Measurements from ENCODE around the gene SLC16A14.

The SLC16A14 gene

DNA sequence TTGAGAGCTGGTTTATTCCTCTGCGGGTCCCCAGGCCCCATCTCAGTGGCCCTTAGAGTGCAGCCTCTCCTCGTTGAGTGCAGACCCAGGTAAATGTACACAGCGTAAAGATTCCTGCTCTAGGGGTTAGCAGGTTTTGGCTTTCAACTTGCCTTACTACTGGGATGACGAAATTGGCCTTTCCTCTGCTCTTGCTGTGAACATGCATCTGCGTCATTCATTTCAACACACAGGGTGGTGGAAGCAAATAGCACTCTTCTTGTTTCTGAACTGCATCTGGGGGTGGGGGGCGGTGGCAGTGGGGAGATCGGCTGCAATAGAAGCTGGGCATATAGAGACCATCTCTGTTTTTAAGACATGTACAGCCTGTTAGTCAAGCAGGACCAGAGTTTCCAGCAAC lies 16.5 kb upstream of the SLC16A14 start:
- no peaks in the 10 kb centered on the region for H3K36me3 ChIP-seq
- peak overlapping the region; percentile 53 for H3K27ac ChIP-seq
- H3K27me3 ChIP-seq: no peaks in the 10 kb centered on the region
- peaks cover 24 to 32% of the 10 kb centered on the region in 2 experiments for H3K4me1 ChIP-seq (ENCODE audit: control insufficient read depth in 1 of 2, insufficient read depth in 1 of 2, low read depth in 1 of 2, low read length in 1 of 2)
- H3K4me3 ChIP-seq (ENCODE audit: low read depth in 1 of 2, low read length in 1 of 2): peak overlapping the region; percentile 13 to 24
- TF ChIP-seq, protein P1, sequence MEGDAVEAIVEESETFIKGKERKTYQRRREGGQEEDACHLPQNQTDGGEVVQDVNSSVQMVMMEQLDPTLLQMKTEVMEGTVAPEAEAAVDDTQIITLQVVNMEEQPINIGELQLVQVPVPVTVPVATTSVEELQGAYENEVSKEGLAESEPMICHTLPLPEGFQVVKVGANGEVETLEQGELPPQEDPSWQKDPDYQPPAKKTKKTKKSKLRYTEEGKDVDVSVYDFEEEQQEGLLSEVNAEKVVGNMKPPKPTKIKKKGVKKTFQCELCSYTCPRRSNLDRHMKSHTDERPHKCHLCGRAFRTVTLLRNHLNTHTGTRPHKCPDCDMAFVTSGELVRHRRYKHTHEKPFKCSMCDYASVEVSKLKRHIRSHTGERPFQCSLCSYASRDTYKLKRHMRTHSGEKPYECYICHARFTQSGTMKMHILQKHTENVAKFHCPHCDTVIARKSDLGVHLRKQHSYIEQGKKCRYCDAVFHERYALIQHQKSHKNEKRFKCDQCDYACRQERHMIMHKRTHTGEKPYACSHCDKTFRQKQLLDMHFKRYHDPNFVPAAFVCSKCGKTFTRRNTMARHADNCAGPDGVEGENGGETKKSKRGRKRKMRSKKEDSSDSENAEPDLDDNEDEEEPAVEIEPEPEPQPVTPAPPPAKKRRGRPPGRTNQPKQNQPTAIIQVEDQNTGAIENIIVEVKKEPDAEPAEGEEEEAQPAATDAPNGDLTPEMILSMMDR (IDR thresholded peaks at IDR 0.05): no peak
- H3K9me3 ChIP-seq: no peaks in the 10 kb centered on the region

DNA sequence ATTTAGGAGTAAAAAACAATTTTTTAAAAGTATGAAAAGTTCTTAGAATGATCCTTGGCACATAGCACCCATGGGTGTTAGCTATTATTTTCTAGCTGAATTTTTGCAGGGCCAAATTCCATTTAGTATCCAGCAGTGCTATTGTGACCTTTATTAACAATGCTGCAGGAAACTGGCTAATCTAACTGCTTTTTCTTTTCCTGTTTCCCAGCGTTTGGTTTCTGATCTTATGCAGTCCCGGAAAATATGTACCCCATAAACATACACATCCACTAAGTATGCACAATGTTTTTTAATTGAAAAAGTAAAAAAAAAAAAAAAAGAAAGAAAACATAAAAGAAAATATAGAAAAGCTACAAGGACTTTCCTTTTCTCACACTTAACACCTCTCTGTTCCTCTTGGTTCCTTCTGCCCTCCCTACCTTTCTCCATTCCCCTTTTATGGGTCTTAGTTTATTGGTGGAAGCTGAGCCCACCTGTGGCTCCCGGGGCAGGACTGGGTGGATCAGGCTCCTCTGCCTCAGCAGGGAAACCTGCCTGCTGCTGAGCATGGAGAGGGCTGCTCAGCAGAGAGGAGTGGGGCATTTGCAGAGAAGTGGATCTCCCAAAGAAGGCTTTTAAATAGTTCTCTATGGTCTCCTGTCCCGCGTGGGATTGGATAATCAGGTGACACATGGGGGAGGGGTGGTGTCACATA lies 9.3 kb upstream of the SLC16A14 start:
- TF ChIP-seq, protein P1 (IDR thresholded peaks at IDR 0.05): no peak
- Histone ChIP-seq H3K4me3 (ENCODE audit: low read depth in 1 of 2, low read length in 1 of 2) (no peak overlapping the region), H3K9me3 (no peaks in the 10 kb centered on the region), H3K27me3 (no peaks in the 10 kb centered on the region), H3K27ac (no peak overlapping the region), H3K4me1 (ENCODE audit: control insufficient read depth in 1 of 2, insufficient read depth in 1 of 2, low read depth in 1 of 2, low read length in 1 of 2) (peaks cover 17 to 21% of the 10 kb centered on the region in 2 experiments), H3K36me3 (no peaks in the 10 kb centered on the region)

DNA sequence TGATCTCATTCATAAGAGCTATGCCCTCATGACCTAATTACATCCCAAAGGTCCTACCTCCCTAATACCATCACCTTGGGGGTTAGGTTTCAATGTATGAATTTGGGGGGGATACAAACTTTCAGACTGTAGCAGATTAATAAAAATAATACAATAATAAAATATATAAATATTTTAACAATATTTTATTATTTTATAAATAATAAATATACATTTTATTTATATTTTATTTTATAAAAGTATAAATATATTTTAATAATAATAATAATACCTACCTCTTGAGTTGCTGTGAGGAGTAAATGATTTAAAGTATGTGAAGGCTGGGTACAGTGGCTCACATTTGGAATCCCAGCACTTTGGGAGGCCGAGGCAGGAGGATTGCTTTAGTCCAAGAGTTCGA lies 8.1 kb upstream of the SLC16A14 start:
- TF ChIP-seq, protein P1 (IDR thresholded peaks at IDR 0.05): no peak
- no peaks in the 10 kb centered on the region for H3K27me3 ChIP-seq
- no peaks in the 10 kb centered on the region for H3K36me3 ChIP-seq
- H3K4me1 ChIP-seq (ENCODE audit: control insufficient read depth in 1 of 2, insufficient read depth in 1 of 2, low read depth in 1 of 2, low read length in 1 of 2): peaks cover 21 to 29% of the 10 kb centered on the region in 2 experiments
- no peak overlapping the region for H3K27ac ChIP-seq
- no peak overlapping the region for H3K4me3 ChIP-seq (ENCODE audit: low read depth in 1 of 2, low read length in 1 of 2)
- H3K9me3 ChIP-seq: no peaks in the 10 kb centered on the region

DNA sequence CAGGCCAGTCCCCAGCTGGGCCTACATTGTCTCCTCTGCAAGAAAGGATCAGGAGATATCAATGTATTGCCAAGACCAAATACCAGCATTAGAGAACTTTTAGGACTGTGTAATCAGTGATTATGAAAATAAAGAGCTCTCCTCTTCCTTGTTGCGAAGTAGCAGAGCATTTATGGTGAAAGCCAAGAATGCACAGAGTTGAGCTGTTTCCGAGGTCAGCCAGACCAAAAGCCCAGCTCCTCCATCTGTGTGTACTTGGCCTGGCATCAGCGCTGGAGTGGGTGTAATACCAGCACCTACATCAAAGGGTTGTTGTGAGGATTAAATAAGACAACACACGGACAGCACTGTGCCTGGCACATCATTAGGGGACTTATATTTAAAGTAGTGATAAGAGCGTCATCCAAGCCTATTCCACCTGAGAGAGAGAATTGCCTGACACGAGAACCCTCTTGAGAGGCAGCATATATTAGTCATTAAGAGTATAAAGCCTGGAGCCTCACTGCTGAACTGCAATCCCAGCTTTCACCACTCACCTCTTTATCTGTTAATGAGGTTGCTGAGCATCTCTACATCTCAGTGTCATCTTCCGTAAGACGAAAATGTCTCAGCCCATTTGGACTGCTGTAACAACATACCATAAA lies 7.4 kb upstream of the SLC16A14 start:
- Histone ChIP-seq H3K4me3 (ENCODE audit: low read depth in 1 of 2, low read length in 1 of 2) (no peak overlapping the region), H3K36me3 (no peaks in the 10 kb centered on the region), H3K9me3 (no peaks in the 10 kb centered on the region), H3K4me1 (ENCODE audit: control insufficient read depth in 1 of 2, insufficient read depth in 1 of 2, low read depth in 1 of 2, low read length in 1 of 2) (peaks cover 21 to 29% of the 10 kb centered on the region in 2 experiments), H3K27me3 (no peaks in the 10 kb centered on the region), H3K27ac (peak overlapping the region; percentile 71)
- TF ChIP-seq, protein P1 (IDR thresholded peaks at IDR 0.05): no peak

DNA sequence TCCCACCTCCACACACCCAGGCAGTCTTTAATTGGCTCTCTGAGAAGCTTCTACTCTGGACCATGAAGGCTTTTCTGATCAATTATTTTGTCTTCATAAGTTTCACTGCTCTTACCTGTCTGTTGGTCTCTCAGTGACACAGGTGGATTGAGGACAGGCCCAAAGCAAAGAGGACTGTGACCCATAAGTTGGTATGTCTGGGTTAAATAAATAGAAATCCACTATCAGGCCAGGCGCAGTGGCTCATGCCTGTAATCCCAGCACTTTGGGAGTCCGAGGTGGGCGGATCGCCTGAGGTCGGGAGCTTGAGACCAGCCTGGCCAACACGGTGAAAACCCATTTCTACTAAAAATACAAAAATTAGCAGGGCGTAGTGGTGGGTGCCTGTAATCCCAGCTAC lies 2.7 kb upstream of the SLC16A14 start:
- Histone ChIP-seq H3K27ac (no peak overlapping the region), H3K9me3 (no peaks in the 10 kb centered on the region), H3K4me3 (ENCODE audit: low read depth in 1 of 2, low read length in 1 of 2) (no peak overlapping the region), H3K4me1 (ENCODE audit: control insufficient read depth in 1 of 2, insufficient read depth in 1 of 2, low read depth in 1 of 2, low read length in 1 of 2) (peaks cover 37 to 41% of the 10 kb centered on the region in 2 experiments), H3K27me3 (no peaks in the 10 kb centered on the region), H3K36me3 (no peaks in the 10 kb centered on the region)
- TF ChIP-seq, protein P1 (IDR thresholded peaks at IDR 0.05): no peak
